Measurements from ENCODE around the gene SPCS2. TPM values are rescaled to one million over a fixed set of nuclear protein-coding genes. Genes with fewer than 3 reads are reported as not detected.

Gene SPCS2
- total and polyA plus RNA-seq, 2 of the 8 experiments (the other 6 are each of a cell fraction or from before 2014, with no cell fraction given): 92.7 to 161 TPM

DNA sequence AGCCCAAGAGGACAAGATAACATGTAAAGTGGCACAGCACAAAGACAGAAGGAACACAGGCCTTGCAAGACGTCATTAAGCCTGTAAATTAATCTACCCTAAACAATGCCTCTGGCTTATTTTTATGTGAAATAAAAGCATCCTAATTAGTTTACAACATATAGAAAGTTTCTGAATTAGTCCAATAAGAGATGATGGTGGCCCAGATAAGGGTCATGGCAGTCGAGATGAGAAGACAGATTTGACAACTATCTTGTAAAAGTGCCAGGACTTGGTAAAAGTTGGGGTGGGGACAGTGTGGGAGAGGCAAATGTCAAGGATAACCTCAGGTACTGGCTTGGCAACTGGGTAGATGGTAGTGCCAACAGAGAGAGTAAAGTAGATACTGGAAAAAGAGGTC lies 13.8 kb upstream of the SPCS2 start:
- no peak overlapping the region for H2AK5ac ChIP-seq (ENCODE audit: low read depth, low read length)
- 85% methylated on average over 2 of the region's 2 CpGs; no CpG with 5 or more reads in 1 of the 2 experiments for WGBS, 2 experiments (ENCODE audit: extremely low coverage in 1 of 2, insufficient coverage in 1 of 2, insufficient read length in 1 of 2, insufficient replicate concordance in 2 of 2, low coverage in 1 of 2, low lambda C conversion rate in 2 of 2, missing lambda C conversion rate in 1 of 2)
- no peak overlapping the region for H2BK12ac ChIP-seq (ENCODE audit: low read depth, low read length)
- no peak overlapping the region for H3K4me3 ChIP-seq (ENCODE audit: extremely low read depth in 1 of 4, insufficient read depth in 2 of 4, low read depth in 3 of 4, low read length in 4 of 4)
- no peaks in the 10 kb centered on the region; a peak in 3 of 8 replicates for H3K36me3 ChIP-seq (ENCODE audit: control insufficient read depth in 2 of 4, insufficient read depth in 4 of 4, low read length in 3 of 4)
- H3K79me2 ChIP-seq (ENCODE audit: control insufficient read depth in 1 of 2, insufficient read depth in 2 of 2, low read length in 2 of 2): no peaks in the 10 kb centered on the region
- H3K4ac ChIP-seq (replicated peaks; ENCODE audit: insufficient read length, low read depth, low read length): no peak overlapping the region
- H4K20me1 ChIP-seq (replicated peaks in 1 of 2; ENCODE audit: control insufficient read depth in 1 of 2, insufficient read depth in 2 of 2, low read length in 2 of 2): peaks cover 0 to 2% of the 10 kb centered on the region in 2 experiments
- H3K23ac ChIP-seq (ENCODE audit: insufficient read length): no peak overlapping the region
- ChIA-PET CTCF (ENCODE audit: partially characterized antibody) (no interaction called here), POLR2A (ENCODE audit: partially characterized antibody) (no interaction called here)
- no peak overlapping the region for H4K8ac ChIP-seq (ENCODE audit: extremely low read depth, insufficient read depth, low read length)
- H3K14ac ChIP-seq (ENCODE audit: insufficient read length): no peak overlapping the region
- TF ChIP-seq SIX5 (IDR thresholded peaks at IDR 0.05; ENCODE audit: low read depth, low read length) (no peak), SIN3A (conservative IDR thresholded peaks at IDR 0.05 in 1 of 2, IDR thresholded peaks at IDR 0.05 in 1 of 2; ENCODE audit: low read depth in 1 of 2, low read length in 2 of 2) (no peak), BCL11A (IDR thresholded peaks at IDR 0.05; ENCODE audit: low read depth in 2 of 2, low read length in 2 of 2) (no peak), EGR1 (IDR thresholded peaks at IDR 0.05; ENCODE audit: borderline replicate concordance, low read depth, low read length) (no peak), GABPA (IDR thresholded peaks at IDR 0.05; ENCODE audit: borderline replicate concordance, insufficient read depth, low read length) (no peak), SRF (IDR thresholded peaks at IDR 0.05; ENCODE audit: low read depth, low read length) (no peak), SUZ12 (IDR thresholded peaks at IDR 0.05; ENCODE audit: low read length) (no peak), JUND (IDR thresholded peaks at IDR 0.05; ENCODE audit: low read length) (no peak), KDM5A (IDR thresholded peaks at IDR 0.05; ENCODE audit: low read length) (no peak), RXRA (IDR thresholded peaks at IDR 0.05; ENCODE audit: insufficient read depth, low read depth, low read length) (no peak), CREB1 (IDR thresholded peaks at IDR 0.05) (no peak), KDM1A (IDR thresholded peaks at IDR 0.05; ENCODE audit: borderline replicate concordance, low read length) (no peak)
- TF ChIP-seq, protein P1, sequence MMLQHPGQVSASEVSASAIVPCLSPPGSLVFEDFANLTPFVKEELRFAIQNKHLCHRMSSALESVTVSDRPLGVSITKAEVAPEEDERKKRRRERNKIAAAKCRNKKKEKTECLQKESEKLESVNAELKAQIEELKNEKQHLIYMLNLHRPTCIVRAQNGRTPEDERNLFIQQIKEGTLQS (IDR thresholded peaks at IDR 0.05; ENCODE audit: insufficient read depth, low read depth, low read length): no peak
- no peak for DNase-seq (ENCODE audit: low read depth in 1 of 2, low spot score in 2 of 2)
- no peak overlapping the region for H2BK15ac ChIP-seq (ENCODE audit: low read length)
- no peaks in the 10 kb centered on the region for H3K27me3 ChIP-seq (replicated peaks in 1 of 4; ENCODE audit: control insufficient read depth in 3 of 4, extremely low read depth in 1 of 4, insufficient read depth in 3 of 4, low read length in 3 of 4)
- H2BK5ac ChIP-seq (ENCODE audit: low read depth, low read length): no peak overlapping the region
- no peak overlapping the region for H2AFZ ChIP-seq (ENCODE audit: low read length)
- H3K4me1 ChIP-seq (replicated peaks in 1 of 4; ENCODE audit: control insufficient read depth in 3 of 4, insufficient read depth in 4 of 4, low read length in 3 of 4): no peaks in the 10 kb centered on the region
- H3K9me3 ChIP-seq (ENCODE audit: insufficient read depth in 2 of 2, low read depth in 1 of 2, low read length in 1 of 2): no peaks in the 10 kb centered on the region
- H3K9ac ChIP-seq (replicated peaks in 1 of 4; ENCODE audit: extremely low read depth in 1 of 4, low read depth in 3 of 4, low read length in 3 of 4): no peak overlapping the region
- no peak overlapping the region for H3K56ac ChIP-seq (replicated peaks; ENCODE audit: insufficient read length, low read depth, low read length)
- H3K18ac ChIP-seq (ENCODE audit: extremely low read depth, low read length): no peak overlapping the region
- H3K27ac ChIP-seq (ENCODE audit: low read depth, low read length): no peak overlapping the region
- FAIRE-seq: no peak
- no peak overlapping the region for H3K4me2 ChIP-seq (ENCODE audit: insufficient read depth in 1 of 2, low read depth in 2 of 2, low read length in 2 of 2)
- H4K5ac ChIP-seq (ENCODE audit: insufficient read length, low read depth, low read length): no peak overlapping the region
- no peaks in the 10 kb centered on the region for H3K79me1 ChIP-seq (ENCODE audit: low read depth, low read length)
- H4K91ac ChIP-seq (replicated peaks; ENCODE audit: insufficient read length, low read length): no peak overlapping the region
- H2BK20ac ChIP-seq (ENCODE audit: low read length): no peak overlapping the region
- H3K23me2 ChIP-seq (ENCODE audit: low read depth, low read length): no peaks in the 10 kb centered on the region
- no peak overlapping the region for H2BK120ac ChIP-seq (replicated peaks; ENCODE audit: low read depth, low read length)

All from H1 (cell line).